GM23338 (cell line): ENCODE data around the gene MED12L. TPM values are rescaled to one million over a fixed set of nuclear protein-coding genes. Genes with fewer than 3 reads are reported as not detected.

ENCODE experiments used
- ATAC-seq: fragments of 200-7000 bp; cut with Tn5 transposase; 3 replicates; pipeline ENCODE4 v1.9.1; 2020
- DNase-seq: peaks from one replicate; pipeline ENCODE4 v3.0.0-alpha.2; 2015; ENCODE audit warnings: low spot score
- H2AFZ ChIP-seq: fragments of 200-600 bp; sonication (generic); 2 replicates; pipeline ENCODE4 v1.8.0; 2016; ENCODE audit warnings: antibody characterized with exemption, mild to moderate bottlenecking, moderate library complexity
- H3F3A ChIP-seq: fragments of 200-600 bp; sonication (generic); replicated peaks from 2 replicates; pipeline ENCODE4 v1.8.0; 2017; ENCODE audit warnings: antibody characterized with exemption, mixed run types, low read depth
- H3K27ac ChIP-seq: fragments of 200-600 bp; sonication (generic); 2 replicates; pipeline ENCODE4 v1.6.1; 2016; ENCODE audit warnings: low read depth
- H3K27me3 ChIP-seq: fragments of 200-600 bp; sonication (generic); 2 replicates; pipeline ENCODE4 v1.8.0; 2016; ENCODE audit warnings: mild to moderate bottlenecking, mixed run types, moderate library complexity; ENCODE audit not compliant: insufficient read depth
- H3K36me3 ChIP-seq: fragments of 200-600 bp; sonication (generic); 2 replicates; pipeline ENCODE4 v1.8.0; 2016; ENCODE audit warnings: mild to moderate bottlenecking; ENCODE audit not compliant: insufficient read depth
- H3K4me1 ChIP-seq: fragments of 200-600 bp; sonication (generic); 2 replicates; pipeline ENCODE4 v1.8.0; 2016; ENCODE audit warnings: mild to moderate bottlenecking, moderate library complexity; ENCODE audit not compliant: insufficient read depth
- H3K4me2 ChIP-seq: fragments of 200-600 bp; sonication (generic); 2 replicates; pipeline ENCODE4 v1.7.1; 2017; ENCODE audit warnings: mixed run types
- H3K4me3 ChIP-seq: fragments of 200-600 bp; sonication (generic); 2 replicates; pipeline ENCODE4 v1.6.1; 2016; ENCODE audit warnings: mixed run types
- H3K79me2 ChIP-seq: fragments of 200-600 bp; sonication (generic); replicated peaks from 2 replicates; pipeline ENCODE4 v1.8.0; 2017; ENCODE audit warnings: mild to moderate bottlenecking; ENCODE audit not compliant: insufficient read depth
- H3K9me2 ChIP-seq: fragments of 200-600 bp; sonication (generic); 2 replicates; pipeline ENCODE4 v1.8.0; 2017; ENCODE audit not compliant: insufficient read depth
- H4K20me1 ChIP-seq: fragments of 200-600 bp; sonication (generic); replicated peaks from 2 replicates; pipeline ENCODE4 v1.8.0; 2017; ENCODE audit warnings: mild to moderate bottlenecking; ENCODE audit not compliant: insufficient read depth
- H3K27ac Mint-ChIP-seq: 2 replicates; pipeline ENCODE4 v1.8.0; 2020; ENCODE audit warnings: inconsistent platforms, mild to moderate bottlenecking, moderate library complexity, mixed read lengths
- H3K27me3 Mint-ChIP-seq: 3 replicates; pipeline ENCODE4 v1.8.0; 2022; ENCODE audit warnings: low read depth, mild to moderate bottlenecking, moderate library complexity, mixed read lengths, inconsistent platforms; ENCODE audit not compliant: insufficient read depth, poor library complexity
- H3K36me3 Mint-ChIP-seq: 3 replicates; pipeline ENCODE4 v1.8.0; 2021; ENCODE audit warnings: low read depth, mild to moderate bottlenecking, inconsistent platforms, moderate library complexity, mixed read lengths
- H3K4me1 Mint-ChIP-seq: 3 replicates; pipeline ENCODE4 v1.8.0; 2020; ENCODE audit warnings: mild to moderate bottlenecking, inconsistent platforms, mixed read lengths
- H3K4me3 Mint-ChIP-seq: 3 replicates; pipeline ENCODE4 v1.8.0; 2021; ENCODE audit warnings: moderate library complexity, mild to moderate bottlenecking, inconsistent platforms, mixed read lengths
- H3K9me3 Mint-ChIP-seq: 3 replicates; pipeline ENCODE4 v1.8.0; 2020; ENCODE audit warnings: moderate library complexity, mild to moderate bottlenecking, inconsistent platforms, mixed read lengths
- CTCF ChIP-seq, 2 experiments: fragments of 200-600 bp in 1 of 2; sonication (generic) in 1 of 2; conservative IDR thresholded peaks; 2 replicates each; pipeline versions ENCODE4 v1.5.1 to v1.6.1; 2016 to 2017; ENCODE audit warnings: antibody characterized with exemption in 2 of 2, low read depth in 2 of 2, mild to moderate bottlenecking in 2 of 2, moderate library complexity in 1 of 2
- ETS1 ChIP-seq: IDR thresholded peaks from 2 replicates; pipeline ENCODE4 v1.6.1; 2016; ENCODE audit warnings: antibody characterized with exemption
- EZH2phosphoT487 ChIP-seq: fragments of 200-600 bp; sonication (generic); IDR thresholded peaks from one replicate; pipeline ENCODE4 v1.8.1; 2018; ENCODE audit warnings: antibody characterized with exemption; ENCODE audit not compliant: unreplicated experiment
- JUNB ChIP-seq: IDR thresholded peaks from one replicate; pipeline ENCODE4 v1.6.1; 2016; ENCODE audit warnings: antibody characterized with exemption; ENCODE audit not compliant: unreplicated experiment
- NANOG ChIP-seq: IDR thresholded peaks from 2 replicates; pipeline ENCODE4 v1.6.1; 2016; ENCODE audit warnings: antibody characterized with exemption, borderline replicate concordance
- POLR2AphosphoS5 ChIP-seq: IDR thresholded peaks from 2 replicates; pipeline ENCODE4 v1.6.1; 2016; ENCODE audit warnings: antibody characterized with exemption, low read depth
- REST ChIP-seq: IDR thresholded peaks from one replicate; pipeline ENCODE4 v1.6.1; 2018; ENCODE audit warnings: antibody characterized with exemption; ENCODE audit not compliant: unreplicated experiment
- ZNF114 ChIP-seq: fragments of 250-450 bp; sonication (Bioruptor Pico); IDR thresholded peaks from 2 replicates; pipeline ENCODE4 v1.5.0; 2020; ENCODE audit warnings: mild to moderate bottlenecking, moderate library complexity
- ZNF331 ChIP-seq: fragments of 250-450 bp; sonication (Bioruptor Pico); IDR thresholded peaks from 2 replicates; pipeline ENCODE4 v1.5.0; 2020; ENCODE audit warnings: low read depth, mild to moderate bottlenecking, moderate library complexity
- ZNF462 ChIP-seq: fragments of 250-450 bp; sonication (Bioruptor Pico); IDR thresholded peaks from 2 replicates; pipeline ENCODE4 v1.5.0; 2020; ENCODE audit warnings: mild to moderate bottlenecking, moderate library complexity
- polyA plus RNA-seq: library from polyadenylated mRNA; unstranded; fragments of >200 nt; fragmentation: Nextera tagmentation; extraction: Ambion mirVana; gene quantifications from 2 replicates; pipeline ENCODE4 v1.2.1, GENCODE V29; 2016
- total RNA-seq: library from RNA; depleted of rRNA; stranded (reverse); fragments of >200 nt; shearing (Covaris generic); gene quantifications from 2 replicates; pipeline ENCODE4 v1.2.3, GENCODE V29; 2014

MED12L gene
- total and polyA plus RNA-seq, 2 experiments from 2014 or later = 5.7 to 25.0 TPM

DNA sequence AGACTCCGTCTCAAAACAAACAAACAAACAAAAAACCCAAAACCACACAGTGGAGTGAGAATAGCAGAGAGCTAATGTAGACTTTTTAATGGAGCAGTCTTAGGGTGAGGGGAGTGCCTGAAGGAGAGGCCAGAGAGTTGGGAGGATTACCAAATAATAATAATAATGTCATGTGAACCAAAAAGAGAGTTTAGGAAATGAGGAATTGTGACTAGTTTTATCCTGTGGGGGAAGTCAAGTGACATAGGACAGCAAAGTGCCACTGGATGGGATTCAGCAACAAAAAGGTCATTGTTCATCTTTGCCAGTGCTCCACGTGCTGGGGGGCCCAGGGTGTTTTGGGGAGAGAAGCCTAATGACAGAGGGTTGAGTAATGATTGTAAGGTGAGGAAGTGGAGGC is 218.3 kb downstream of the MED12L start (continued):
- TF ChIP-seq JUNB (no peak), ZNF331 (CRISPR knock-in tag) (no peak), REST (no peak), NANOG (no peak), ETS1 (no peak), ZNF114 (CRISPR knock-in tag) (no peak)

DNA sequence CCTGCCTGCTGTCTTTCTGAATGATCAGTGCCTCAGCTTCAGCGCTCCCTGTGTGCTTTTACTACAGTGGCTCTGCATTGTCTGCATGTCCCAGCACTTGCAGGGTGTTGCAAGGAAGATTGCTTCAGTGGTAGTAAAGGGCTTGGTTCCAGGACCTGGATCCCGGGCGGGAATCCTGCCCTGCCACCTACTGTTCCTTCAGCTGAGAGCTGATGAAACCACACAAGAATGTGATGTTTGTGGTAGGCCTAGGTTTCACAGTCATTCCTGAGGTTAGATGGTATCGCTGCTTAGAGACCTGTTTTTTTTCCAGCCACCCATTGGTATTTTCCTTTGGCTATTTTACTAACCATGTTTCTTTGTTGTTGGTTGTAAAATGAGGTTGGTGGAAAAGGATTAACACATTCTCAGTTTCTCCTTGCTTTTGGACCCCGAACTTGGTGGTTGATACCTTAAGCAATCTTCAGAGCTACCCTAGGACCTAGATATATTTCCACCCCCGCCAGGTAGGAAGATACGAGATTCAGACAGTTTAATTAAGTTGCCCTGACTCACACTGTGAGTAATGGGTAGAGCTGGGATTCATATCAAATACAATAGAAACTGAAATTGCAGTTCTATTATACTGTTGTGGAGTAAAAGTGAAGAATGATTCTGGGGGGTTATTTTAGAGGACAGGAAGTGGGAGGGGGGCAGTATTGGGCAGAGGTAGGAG is 219.8 kb downstream of the MED12L start:
- H3K27me3 ChIP-seq = no peaks in the 10 kb centered on the region
- DNase-seq (peak; percentile 93), ATAC-seq (peak; percentile 92)
- H3K9me2 ChIP-seq = no peaks in the 10 kb centered on the region
- H3K27ac Mint-ChIP-seq = peak overlapping the region; percentile 72; the same call in 1 of the 2 replicates
- H3K4me3 Mint-ChIP-seq = peak overlapping the region; percentile 23; the same call in 1 of the 3 replicates
- no peaks in the 10 kb centered on the region for H3K36me3 Mint-ChIP-seq
- peak overlapping the region; percentile 61; the same call in 1 of the 2 replicates for H3K27ac ChIP-seq
- TF ChIP-seq EZH2phosphoT487 = no peak
- no peak for TF ChIP-seq ZNF114 (CRISPR knock-in tag)
- peak; percentile 52; the same call in 1 of the 2 replicates for TF ChIP-seq POLR2AphosphoS5
- peak in 1 of 2 experiments; percentile 53; a peak in 2 of 4 replicates for TF ChIP-seq CTCF (conservative IDR thresholded peaks at IDR 0.05; ENCODE audit: low read depth in 2 of 2)
- peak; percentile 92 for TF ChIP-seq ZNF462
- no peak overlapping the region for H3K4me3 ChIP-seq
- no peaks in the 10 kb centered on the region for H3K36me3 ChIP-seq
- peaks cover 2% of the 10 kb centered on the region for H3K27me3 Mint-ChIP-seq
- H2AFZ ChIP-seq = no peak overlapping the region
- no peaks in the 10 kb centered on the region for H3K9me3 Mint-ChIP-seq
- no peaks in the 10 kb centered on the region for H3F3A ChIP-seq
- H3K4me1 ChIP-seq = peaks cover 12% of the 10 kb centered on the region
- H3K79me2 ChIP-seq = no peaks in the 10 kb centered on the region
- H3K4me2 ChIP-seq = 0 out of 2 replicates have a peak overlapping the region, but pooled peaks have one; percentile 5
- H3K4me1 Mint-ChIP-seq = peaks cover 60% of the 10 kb centered on the region
- H4K20me1 ChIP-seq = no peaks in the 10 kb centered on the region
